Measurements from ENCODE around the gene CROCC. TPM values are rescaled to one million over a fixed set of nuclear protein-coding genes. Genes with fewer than 3 reads are reported as not detected.
A peak's percentile ranks its signal among the peaks of the same experiment; 100 is the strongest.
"Not testable (repeated sequence)": the region's sequence is repeated elsewhere in the genome, so short reads cannot be mapped to it uniquely, and the experiment has no call there.

The CROCC gene
- total RNA-seq, 1 donor from 2014 or later = 27.0 TPM

GRCh38 chr1:16886860-16887605 lies 34.7 kb upstream of the CROCC start:
- Histone ChIP-seq H3K36me3 (no peaks in the 10 kb centered on the region), H3K4me3 (no peak overlapping the region), H3K4me1 (peaks cover 4 to 9% of the 10 kb centered on the region in 2 donors), H3K27ac (no peak overlapping the region), H3K9me3 (no peaks in the 10 kb centered on the region), H3K27me3 (no peaks in the 10 kb centered on the region)
- TF ChIP-seq, protein P1, sequence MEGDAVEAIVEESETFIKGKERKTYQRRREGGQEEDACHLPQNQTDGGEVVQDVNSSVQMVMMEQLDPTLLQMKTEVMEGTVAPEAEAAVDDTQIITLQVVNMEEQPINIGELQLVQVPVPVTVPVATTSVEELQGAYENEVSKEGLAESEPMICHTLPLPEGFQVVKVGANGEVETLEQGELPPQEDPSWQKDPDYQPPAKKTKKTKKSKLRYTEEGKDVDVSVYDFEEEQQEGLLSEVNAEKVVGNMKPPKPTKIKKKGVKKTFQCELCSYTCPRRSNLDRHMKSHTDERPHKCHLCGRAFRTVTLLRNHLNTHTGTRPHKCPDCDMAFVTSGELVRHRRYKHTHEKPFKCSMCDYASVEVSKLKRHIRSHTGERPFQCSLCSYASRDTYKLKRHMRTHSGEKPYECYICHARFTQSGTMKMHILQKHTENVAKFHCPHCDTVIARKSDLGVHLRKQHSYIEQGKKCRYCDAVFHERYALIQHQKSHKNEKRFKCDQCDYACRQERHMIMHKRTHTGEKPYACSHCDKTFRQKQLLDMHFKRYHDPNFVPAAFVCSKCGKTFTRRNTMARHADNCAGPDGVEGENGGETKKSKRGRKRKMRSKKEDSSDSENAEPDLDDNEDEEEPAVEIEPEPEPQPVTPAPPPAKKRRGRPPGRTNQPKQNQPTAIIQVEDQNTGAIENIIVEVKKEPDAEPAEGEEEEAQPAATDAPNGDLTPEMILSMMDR (IDR thresholded peaks at IDR 0.05) = no peak
- intact Hi-C loops (cut with DNase I) = no loop called here
- DNase-seq (ENCODE audit: low spot score in 2 of 2) = peak in 1 of 2 donors; percentile 61

DNA sequence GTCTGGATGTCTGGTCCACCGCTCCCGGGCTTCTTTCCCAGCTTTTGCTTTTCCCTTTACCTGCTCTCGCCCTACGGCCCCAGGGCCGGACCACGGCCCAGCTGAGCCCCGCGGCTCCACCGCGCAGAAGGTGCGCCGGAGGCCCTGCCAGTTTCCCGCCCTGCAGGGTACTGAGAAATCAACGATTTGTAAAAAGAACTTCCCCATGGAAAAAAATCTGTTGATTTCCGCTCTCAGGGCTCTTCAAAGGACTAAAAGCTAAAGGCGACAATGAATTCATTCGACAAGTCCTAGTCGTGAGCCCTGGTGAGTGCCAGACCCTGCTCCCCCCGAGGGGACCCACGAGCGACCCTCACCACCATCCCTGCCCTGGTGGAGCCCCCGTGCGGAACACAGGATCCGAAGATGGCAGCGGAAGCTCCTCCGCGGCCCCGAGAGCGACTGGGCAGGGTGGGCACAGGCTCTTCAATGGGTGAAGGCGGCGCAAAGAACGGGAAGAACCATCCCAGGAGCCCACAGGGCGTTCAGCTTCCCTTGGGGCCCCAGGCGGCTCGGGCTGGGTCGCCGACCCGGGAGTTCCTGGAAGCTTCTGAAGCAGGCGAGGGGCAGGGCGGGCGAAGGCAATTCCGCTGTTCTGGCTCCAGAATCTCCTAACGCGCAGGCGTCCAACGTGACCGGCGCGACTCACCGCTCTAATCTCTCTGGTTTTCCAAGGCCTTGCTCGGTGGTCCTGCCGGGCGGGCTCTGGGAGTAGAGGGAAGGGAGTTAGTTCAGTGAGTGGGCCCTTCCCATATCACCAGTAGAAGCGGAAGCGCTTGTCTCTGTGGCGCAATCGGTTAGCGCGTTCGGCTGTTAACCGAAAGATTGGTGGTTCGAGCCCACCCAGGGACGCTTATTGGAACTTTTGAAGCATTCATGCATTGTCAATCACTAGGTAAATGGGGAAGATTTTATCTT lies 32.6 kb upstream of the CROCC start:
- Histone ChIP-seq H3K4me1 (peaks cover 4 to 9% of the 10 kb centered on the region in 2 donors), H3K4me3 (peak overlapping the region; percentile 68 to 87), H3K27me3 (no peaks in the 10 kb centered on the region), H3K36me3 (no peaks in the 10 kb centered on the region), H3K9me3 (no peaks in the 10 kb centered on the region), H3K27ac (peak overlapping the region; percentile 88 to 94)
- TF ChIP-seq, protein P1 (IDR thresholded peaks at IDR 0.05) = peak in 2 of 3 experiments; percentile 30 to 48
- peak; percentile 63 to 89 for DNase-seq (ENCODE audit: low spot score in 2 of 2)
- intact Hi-C loops (cut with DNase I) = no loop called here

DNA sequence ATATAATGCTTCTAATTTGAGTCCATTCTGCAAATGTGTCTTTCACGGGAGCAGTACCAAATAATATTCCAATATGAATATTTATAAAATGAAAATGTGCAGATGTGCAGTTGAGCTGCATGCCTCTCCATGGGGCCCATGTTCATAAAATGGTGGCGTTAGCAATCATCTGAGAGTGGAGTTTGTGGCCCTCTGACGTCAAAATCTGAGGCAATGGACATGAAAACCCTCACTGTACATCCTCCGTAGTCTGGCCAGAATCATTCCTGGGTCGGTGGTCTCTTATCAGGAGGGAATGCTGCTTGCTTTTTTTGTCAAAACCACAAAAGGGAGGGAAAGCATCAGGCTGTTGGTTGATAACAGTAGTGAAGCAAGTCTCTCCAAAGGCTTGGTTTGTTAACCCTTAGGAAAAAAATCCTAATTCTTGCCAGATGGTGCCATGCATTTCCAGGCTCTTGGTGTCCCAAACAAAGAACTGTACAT lies 31.2 kb upstream of the CROCC start:
- intact Hi-C loops (cut with DNase I) = not testable (repeated sequence)

DNA sequence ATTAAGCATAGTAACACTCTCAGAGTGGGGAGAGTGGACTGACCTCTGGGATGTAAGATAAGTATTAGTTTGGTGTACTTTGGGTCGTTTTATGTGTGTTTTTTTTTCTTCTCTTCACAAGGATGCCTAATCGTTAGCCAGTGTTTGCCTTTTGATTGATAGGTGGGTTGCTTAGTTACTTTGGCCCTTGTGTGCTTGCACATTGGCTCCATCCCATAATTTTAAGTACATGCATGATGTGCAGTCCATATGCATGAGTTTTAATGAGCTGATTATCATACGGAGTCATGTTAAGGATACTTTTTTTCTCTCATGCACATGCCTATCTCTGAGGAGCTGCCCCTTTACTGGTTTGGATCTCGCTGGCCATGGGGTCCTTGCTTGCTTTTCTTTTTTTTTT lies 30.7 kb upstream of the CROCC start:
- DNase-seq (ENCODE audit: low spot score in 2 of 2); intact Hi-C loops (cut with DNase I); H3K36me3 ChIP-seq; H3K27ac ChIP-seq; H3K27me3 ChIP-seq; H3K4me1 ChIP-seq; H3K9me3 ChIP-seq; H3K4me3 ChIP-seq: not testable (repeated sequence)

More for the DNA sequence above, 31.2 kb upstream of the CROCC start:
- peak in 1 of 2 donors; percentile 21 for DNase-seq (ENCODE audit: low spot score in 2 of 2)
- H3K4me3 ChIP-seq, H3K4me1 ChIP-seq, H3K27ac ChIP-seq, H3K36me3 ChIP-seq, H3K27me3 ChIP-seq, H3K9me3 ChIP-seq: not testable (repeated sequence)

- H3K27ac ChIP-seq; intact Hi-C loops (cut with DNase I); H3K9me3 ChIP-seq; H3K36me3 ChIP-seq; H3K27me3 ChIP-seq; H3K4me3 ChIP-seq; H3K4me1 ChIP-seq: not testable (repeated sequence)
- DNase-seq (ENCODE audit: low spot score in 2 of 2) = peak in 1 of 2 donors; percentile 63
These were observed 28.7 kb upstream of the CROCC start for GRCh38 chr1:16892978-16893525.

DNA sequence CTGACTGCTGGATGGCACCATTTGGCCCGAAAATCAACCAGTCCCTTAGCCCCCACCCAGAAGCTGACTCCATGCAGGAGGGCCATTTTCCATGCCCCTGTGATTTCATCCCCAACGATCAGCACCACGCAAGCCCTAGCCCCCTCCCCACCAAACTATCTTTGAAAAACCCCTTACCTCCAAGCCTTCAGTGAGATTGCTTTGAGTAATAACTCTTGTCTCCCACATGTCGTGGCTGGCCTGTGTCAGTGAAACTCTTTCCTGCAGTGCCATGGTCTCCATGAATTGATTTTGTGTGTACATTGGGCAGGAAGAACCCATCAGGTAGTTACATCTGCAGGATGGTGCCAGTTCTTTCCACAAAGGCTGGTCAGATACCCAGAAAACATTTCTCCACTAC lies 27.9 kb upstream of the CROCC start:
- H3K27ac ChIP-seq; H3K9me3 ChIP-seq; H3K27me3 ChIP-seq; H3K36me3 ChIP-seq; H3K4me3 ChIP-seq; H3K4me1 ChIP-seq; intact Hi-C loops (cut with DNase I): not testable (repeated sequence)
- peak in 1 of 2 donors; percentile 52 for DNase-seq (ENCODE audit: low spot score in 2 of 2)

DNA sequence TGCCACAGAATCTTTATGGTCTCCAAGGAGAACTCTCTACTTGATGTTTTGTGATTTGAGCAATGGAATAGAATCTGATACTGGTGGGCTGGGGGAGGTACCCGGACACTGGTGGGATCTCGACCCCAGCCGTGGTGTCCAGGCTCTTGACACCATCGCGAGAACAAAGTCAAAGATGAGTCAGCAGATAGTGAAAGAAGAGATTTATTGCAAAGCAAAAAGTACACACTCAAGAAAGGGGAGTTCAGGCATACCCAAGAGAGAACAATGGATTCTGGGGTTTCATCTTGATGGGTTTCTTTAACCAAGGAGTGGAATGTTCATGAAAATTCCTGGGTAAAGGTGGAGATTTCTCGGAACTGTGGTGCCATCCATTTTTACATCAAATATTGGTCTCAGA lies 27.4 kb upstream of the CROCC start:
- H3K4me1 ChIP-seq; H3K27me3 ChIP-seq; H3K9me3 ChIP-seq; H3K4me3 ChIP-seq; H3K36me3 ChIP-seq; H3K27ac ChIP-seq; intact Hi-C loops (cut with DNase I); DNase-seq (ENCODE audit: low spot score in 2 of 2): not testable (repeated sequence)

DNA sequence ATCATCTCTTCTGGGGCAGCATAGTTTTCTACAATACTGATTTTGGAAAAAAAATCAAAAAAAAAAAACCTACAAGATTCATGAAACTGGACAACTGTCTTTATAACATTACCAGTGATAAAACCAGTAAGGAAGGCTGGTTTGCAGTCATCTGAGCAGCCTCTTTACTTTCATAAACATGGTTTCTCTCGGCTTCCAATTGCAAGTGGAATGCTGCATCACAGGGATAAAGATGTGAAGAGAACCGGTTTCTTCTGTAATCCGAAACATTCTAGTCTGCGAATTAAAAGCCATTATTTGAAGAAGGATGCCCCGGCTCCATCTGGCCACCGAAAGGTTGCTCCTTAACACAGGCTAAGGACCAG lies 26.5 kb upstream of the CROCC start:
- intact Hi-C loops (cut with DNase I); H3K27me3 ChIP-seq; H3K4me1 ChIP-seq; DNase-seq (ENCODE audit: low spot score in 2 of 2); H3K36me3 ChIP-seq; H3K9me3 ChIP-seq: not testable (repeated sequence)
- Histone ChIP-seq H3K4me3 (peak overlapping the region; percentile 46 to 63), H3K27ac (peak overlapping the region; percentile 87 to 92)

DNA sequence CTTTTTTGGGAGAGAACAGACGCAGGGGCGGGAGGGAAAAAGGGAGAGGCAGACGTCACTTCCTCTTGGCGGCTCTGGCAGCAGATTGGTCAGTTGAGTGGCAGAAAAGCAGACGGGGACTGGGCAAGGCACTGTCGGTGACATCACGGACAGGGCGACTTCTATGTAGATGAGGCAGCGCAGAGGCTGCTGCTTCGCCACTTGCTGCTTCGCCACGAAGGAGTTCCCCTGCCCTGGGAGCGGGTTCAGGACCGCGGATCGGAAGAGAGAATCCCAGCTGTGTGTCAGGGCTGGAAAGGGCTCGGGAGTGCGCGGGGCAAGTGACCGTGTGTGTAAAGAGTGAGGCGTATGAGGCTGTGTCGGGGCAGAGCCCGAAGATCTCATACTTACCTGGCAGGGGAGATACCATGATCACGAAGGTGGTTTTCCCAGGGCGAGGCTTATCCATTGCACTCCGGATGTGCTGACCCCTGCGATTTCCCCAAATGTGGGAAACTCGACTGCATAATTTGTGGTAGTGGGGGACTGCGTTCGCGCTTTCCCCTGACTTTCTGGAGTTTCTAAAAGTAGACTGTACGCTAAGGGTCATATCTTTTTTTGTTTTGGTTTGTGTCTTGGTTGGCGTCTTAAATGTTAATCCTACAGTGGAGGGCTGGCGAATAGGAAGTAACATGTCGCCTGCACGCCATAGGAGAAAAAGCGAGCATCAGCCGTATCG lies 26.0 kb upstream of the CROCC start, which contains the start of gene RNU1-2:
RNU1-2 (plus strand) TSS at position 383 of the 718 bp plus-strand sequence.
- peak; percentile 91 to 98 for DNase-seq (ENCODE audit: low spot score in 2 of 2)
- H3K9me3 ChIP-seq; intact Hi-C loops (cut with DNase I); H3K27me3 ChIP-seq; H3K4me1 ChIP-seq; H3K36me3 ChIP-seq: not testable (repeated sequence)
- Histone ChIP-seq H3K27ac (peak within 1 kb of the TSS; percentile 87 to 92), H3K4me3 (peak within 1 kb of the TSS; percentile 46 to 63)

DNA sequence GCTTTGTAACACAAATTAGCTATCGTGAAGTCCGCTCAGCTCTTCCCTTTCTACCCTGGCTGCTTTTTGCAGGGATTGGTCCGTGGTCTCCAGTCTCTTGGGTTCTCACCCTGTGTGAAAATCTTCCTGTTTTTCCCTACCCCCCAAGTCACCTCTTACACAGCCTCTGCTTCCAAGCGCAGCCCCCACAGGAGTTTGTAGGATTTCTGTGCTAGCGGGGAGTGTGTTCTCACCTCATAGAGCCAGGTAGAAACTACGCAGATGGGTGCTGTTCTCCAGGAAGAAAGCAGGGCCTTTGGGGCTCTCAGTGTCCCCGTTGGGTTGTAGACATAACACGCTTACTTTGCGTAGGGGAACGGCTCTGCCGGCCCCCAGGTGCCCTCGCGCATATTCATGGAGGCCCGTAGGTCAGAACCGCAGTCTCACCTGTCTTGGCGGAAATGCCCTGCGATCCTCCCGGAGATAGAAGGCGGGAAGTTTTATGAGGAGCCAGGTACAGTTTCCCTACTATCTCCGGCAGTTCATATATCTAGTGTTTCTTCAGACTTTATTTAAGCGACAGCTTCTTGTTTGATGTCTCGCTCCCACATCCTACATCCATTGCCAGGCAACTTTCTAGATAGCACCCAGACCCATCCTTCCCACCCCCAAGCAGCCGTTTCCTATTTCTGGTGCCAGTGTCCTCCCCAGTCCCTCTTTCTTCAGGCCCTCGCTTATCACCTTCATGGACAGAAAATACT lies 25.2 kb upstream of the CROCC start:
- H3K27me3 ChIP-seq; H3K36me3 ChIP-seq; H3K4me1 ChIP-seq; intact Hi-C loops (cut with DNase I); H3K9me3 ChIP-seq: not testable (repeated sequence)
- peak in 1 of 2 donors; percentile 84 for DNase-seq (ENCODE audit: low spot score in 2 of 2)
- Histone ChIP-seq H3K4me3 (peak overlapping the region; percentile 35 to 52), H3K27ac (peak overlapping the region; percentile 85 to 92)
